Measurements from ENCODE around the gene FECH. TPM values are rescaled to one million over a fixed set of nuclear protein-coding genes. Genes with fewer than 3 reads are reported as not detected.

FECH gene
- total and polyA plus RNA-seq, 9 of the 15 experiments (the other 6 are each of a cell fraction or from before 2014, with no cell fraction given) = 19.8 to 170 (median 56.8) TPM

DNA sequence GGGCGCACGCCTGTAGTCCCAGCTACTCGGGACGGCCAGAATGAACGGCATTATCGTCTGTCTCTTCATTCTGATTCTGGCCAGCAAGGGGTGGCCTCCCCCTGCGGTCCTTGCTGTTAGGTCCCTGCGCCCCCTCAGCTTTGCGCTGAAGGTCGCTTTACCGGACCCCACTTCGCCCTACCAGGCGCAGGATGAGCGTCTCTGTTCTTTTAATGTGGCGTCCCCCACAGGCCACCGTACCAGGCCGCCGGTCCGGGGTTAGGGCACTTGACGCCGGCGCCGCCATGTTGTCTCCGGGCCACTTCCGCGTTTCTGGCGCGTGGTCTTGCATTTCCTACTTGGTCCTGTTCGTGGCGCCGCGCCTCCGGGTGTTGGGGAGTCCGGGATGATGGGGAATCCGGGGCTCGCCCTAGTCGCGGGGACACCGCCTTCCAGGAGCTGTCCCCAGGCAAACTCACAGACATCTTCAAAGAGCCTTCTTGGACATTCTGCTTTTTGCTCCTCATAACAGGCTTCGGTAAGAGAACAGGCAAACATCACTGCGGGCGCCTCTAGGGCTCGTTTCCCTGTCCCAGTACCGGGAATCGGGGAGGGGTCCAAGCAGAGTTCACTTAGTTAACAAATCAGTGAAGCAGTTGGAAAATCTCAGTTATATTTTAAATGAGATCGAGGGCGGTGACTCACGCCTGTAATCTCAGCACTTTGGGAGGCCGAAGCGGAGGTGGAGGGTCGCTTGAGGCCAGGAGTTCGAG, 43.7 kb upstream of the FECH start (continued):
- no peak for TF ChIP-seq SNRNP70 (optimal IDR thresholded peaks at IDR 0.05; ENCODE audit: low read depth, low read length)
- no peak for TF ChIP-seq NCOA6 (IDR thresholded peaks at IDR 0.05)
- no peak for TF ChIP-seq LEF1 (IDR thresholded peaks at IDR 0.05)
- no peak for TF ChIP-seq TAF9B (IDR thresholded peaks at IDR 0.05; ENCODE audit: partially characterized antibody)
- TF ChIP-seq, protein P1, sequence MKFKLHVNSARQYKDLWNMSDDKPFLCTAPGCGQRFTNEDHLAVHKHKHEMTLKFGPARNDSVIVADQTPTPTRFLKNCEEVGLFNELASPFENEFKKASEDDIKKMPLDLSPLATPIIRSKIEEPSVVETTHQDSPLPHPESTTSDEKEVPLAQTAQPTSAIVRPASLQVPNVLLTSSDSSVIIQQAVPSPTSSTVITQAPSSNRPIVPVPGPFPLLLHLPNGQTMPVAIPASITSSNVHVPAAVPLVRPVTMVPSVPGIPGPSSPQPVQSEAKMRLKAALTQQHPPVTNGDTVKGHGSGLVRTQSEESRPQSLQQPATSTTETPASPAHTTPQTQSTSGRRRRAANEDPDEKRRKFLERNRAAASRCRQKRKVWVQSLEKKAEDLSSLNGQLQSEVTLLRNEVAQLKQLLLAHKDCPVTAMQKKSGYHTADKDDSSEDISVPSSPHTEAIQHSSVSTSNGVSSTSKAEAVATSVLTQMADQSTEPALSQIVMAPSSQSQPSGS (CRISPR knock-in tag; IDR thresholded peaks at IDR 0.05) = no peak
- no peak for TF ChIP-seq ARHGAP35 (IDR thresholded peaks at IDR 0.05; ENCODE audit: partially characterized antibody)
- TF ChIP-seq GTF2A2 (tag; IDR thresholded peaks at IDR 0.05) = no peak
- no peak for TF ChIP-seq SP1 (CRISPR knock-in tag; IDR thresholded peaks at IDR 0.05)
- TF ChIP-seq RFX7 (CRISPR knock-in tag; IDR thresholded peaks at IDR 0.05) = no peak
- TF ChIP-seq, protein P2, sequence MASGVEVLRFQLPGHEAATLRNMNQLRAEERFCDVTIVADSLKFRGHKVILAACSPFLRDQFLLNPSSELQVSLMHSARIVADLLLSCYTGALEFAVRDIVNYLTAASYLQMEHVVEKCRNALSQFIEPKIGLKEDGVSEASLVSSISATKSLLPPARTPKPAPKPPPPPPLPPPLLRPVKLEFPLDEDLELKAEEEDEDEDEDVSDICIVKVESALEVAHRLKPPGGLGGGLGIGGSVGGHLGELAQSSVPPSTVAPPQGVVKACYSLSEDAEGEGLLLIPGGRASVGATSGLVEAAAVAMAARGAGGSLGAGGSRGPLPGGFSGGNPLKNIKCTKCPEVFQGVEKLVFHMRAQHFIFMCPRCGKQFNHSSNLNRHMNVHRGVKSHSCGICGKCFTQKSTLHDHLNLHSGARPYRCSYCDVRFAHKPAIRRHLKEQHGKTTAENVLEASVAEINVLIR (CRISPR knock-in tag; IDR thresholded peaks at IDR 0.05) = no peak
- TF ChIP-seq, protein P3, sequence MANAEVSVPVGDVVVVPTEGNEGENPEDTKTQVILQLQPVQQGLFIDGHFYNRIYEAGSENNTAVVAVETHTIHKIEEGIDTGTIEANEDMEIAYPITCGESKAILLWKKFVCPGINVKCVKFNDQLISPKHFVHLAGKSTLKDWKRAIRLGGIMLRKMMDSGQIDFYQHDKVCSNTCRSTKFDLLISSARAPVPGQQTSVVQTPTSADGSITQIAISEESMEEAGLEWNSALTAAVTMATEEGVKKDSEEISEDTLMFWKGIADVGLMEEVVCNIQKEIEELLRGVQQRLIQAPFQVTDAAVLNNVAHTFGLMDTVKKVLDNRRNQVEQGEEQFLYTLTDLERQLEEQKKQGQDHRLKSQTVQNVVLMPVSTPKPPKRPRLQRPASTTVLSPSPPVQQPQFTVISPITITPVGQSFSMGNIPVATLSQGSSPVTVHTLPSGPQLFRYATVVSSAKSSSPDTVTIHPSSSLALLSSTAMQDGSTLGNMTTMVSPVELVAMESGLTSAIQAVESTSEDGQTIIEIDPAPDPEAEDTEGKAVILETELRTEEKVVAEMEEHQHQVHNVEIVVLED (CRISPR knock-in tag; IDR thresholded peaks at IDR 0.05) = peak; percentile 48; the same call in 1 of the 2 replicates
- TF ChIP-seq, protein P4, sequence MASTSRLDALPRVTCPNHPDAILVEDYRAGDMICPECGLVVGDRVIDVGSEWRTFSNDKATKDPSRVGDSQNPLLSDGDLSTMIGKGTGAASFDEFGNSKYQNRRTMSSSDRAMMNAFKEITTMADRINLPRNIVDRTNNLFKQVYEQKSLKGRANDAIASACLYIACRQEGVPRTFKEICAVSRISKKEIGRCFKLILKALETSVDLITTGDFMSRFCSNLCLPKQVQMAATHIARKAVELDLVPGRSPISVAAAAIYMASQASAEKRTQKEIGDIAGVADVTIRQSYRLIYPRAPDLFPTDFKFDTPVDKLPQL (IDR thresholded peaks at IDR 0.05; ENCODE audit: extremely low read depth, insufficient read length) = no peak
- TF ChIP-seq SAFB (IDR thresholded peaks at IDR 0.05; ENCODE audit: borderline replicate concordance, low read depth, low read length) = no peak
- TF ChIP-seq, protein P5, sequence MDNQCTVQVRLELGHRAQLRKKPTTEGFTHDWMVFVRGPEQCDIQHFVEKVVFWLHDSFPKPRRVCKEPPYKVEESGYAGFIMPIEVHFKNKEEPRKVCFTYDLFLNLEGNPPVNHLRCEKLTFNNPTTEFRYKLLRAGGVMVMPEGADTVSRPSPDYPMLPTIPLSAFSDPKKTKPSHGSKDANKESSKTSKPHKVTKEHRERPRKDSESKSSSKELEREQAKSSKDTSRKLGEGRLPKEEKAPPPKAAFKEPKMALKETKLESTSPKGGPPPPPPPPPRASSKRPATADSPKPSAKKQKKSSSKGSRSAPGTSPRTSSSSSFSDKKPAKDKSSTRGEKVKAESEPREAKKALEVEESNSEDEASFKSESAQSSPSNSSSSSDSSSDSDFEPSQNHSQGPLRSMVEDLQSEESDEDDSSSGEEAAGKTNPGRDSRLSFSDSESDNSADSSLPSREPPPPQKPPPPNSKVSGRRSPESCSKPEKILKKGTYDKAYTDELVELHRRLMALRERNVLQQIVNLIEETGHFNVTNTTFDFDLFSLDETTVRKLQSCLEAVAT (IDR thresholded peaks at IDR 0.05) = no peak
- TF ChIP-seq TEAD1 (CRISPR knock-in tag; IDR thresholded peaks at IDR 0.05) = peak in 1 of 2 experiments; percentile 78; a peak in 3 of 4 replicates
- TF ChIP-seq SIN3A (IDR thresholded peaks at IDR 0.05; ENCODE audit: borderline replicate concordance in 2 of 2, control insufficient read depth in 1 of 2, low read depth in 2 of 2, low read length in 2 of 2) = peak; percentile 21 to 50; a peak in 2 of 4 replicates
- TF ChIP-seq RBM39 (optimal IDR thresholded peaks at IDR 0.05; ENCODE audit: low read depth, low read length) = no peak
